Measurements from ENCODE around the gene TRMT13.

- TF ChIP-seq CTCF (IDR thresholded peaks at IDR 0.05) (no peak), ZFX (IDR thresholded peaks at IDR 0.05; ENCODE audit: borderline replicate concordance) (no peak)
Measured at GRCh38 chr1:100142343-100142742, 9.4 kb downstream of the TRMT13 start.
